Heart right ventricle (tissue), 16 donors: ENCODE results near the gene KCNJ10. TPM values are rescaled to one million over a fixed set of nuclear protein-coding genes. Genes with fewer than 3 reads are reported as not detected.

ENCODE experiments used
- ATAC-seq, 8 donors: fragments of 200-7000 bp; cut with Tn5 transposase; one replicate each; pipeline ENCODE4 v1.9.1; 2020; ENCODE audit warnings: mild to moderate bottlenecking in 8 of 8, moderate library complexity in 8 of 8, moderate number of reproducible peaks in 1 of 8
- DNase-seq, 2 donors: peaks; one replicate each; pipeline ENCODE4 v3.0.0-alpha.2; 2020
- H3K27ac ChIP-seq, 10 donors: fragments of 200-600 bp; sonication (generic) in 2 of 10; one replicate each; pipeline versions ENCODE4 v1.5.0 to v1.8.0; 2020 to 2022; ENCODE audit warnings: mild to moderate bottlenecking in 3 of 10
- H3K27me3 ChIP-seq, 7 donors: fragments of 200-600 bp; one replicate each; pipeline ENCODE4 v1.8.0; 2021 to 2022; ENCODE audit warnings: mild to moderate bottlenecking in 2 of 7
- H3K36me3 ChIP-seq, 9 donors: fragments of 200-600 bp; sonication (generic) in 1 of 9; one replicate each; pipeline versions ENCODE4 v1.5.0 to v1.8.0; 2020 to 2022; ENCODE audit warnings: mild to moderate bottlenecking in 2 of 9
- H3K4me1 ChIP-seq, 9 donors: fragments of 200-600 bp; sonication (generic) in 1 of 9; one replicate each; pipeline versions ENCODE4 v1.5.0 to v1.8.0; 2020 to 2022; ENCODE audit warnings: mild to moderate bottlenecking in 4 of 9
- H3K4me3 ChIP-seq, 10 donors: fragments of 200-600 bp; sonication (generic) in 2 of 10; one replicate each; pipeline versions ENCODE4 v1.5.0 to v1.8.0; 2020 to 2022; ENCODE audit warnings: mild to moderate bottlenecking in 7 of 10, moderate library complexity in 2 of 10
- H3K9me3 ChIP-seq, 11 donors: fragments of 200-600 bp in 10 of 11; sonication (generic) in 2 of 11; one replicate each; pipeline versions ENCODE4 v1.5.0 to v1.8.0; 2013 to 2022; ENCODE audit warnings: mild to moderate bottlenecking in 2 of 11, control low read depth in 1 of 11, moderate library complexity in 1 of 11
- CTCF ChIP-seq, 9 donors: fragments of 200-600 bp; sonication (generic) in 2 of 9; IDR thresholded peaks; one replicate each; pipeline versions ENCODE4 v1.5.0 to v1.8.0; 2021 to 2022; ENCODE audit warnings: antibody characterized with exemption in 9 of 9, mild to moderate bottlenecking in 5 of 9, moderate library complexity in 1 of 9
- WGBS, 2 donors: extraction: QIAGEN DNeasy Blood & Tissue Kit; methylation state at CpG; one replicate each; pipeline ENCODE4 v1.1.7; 2013; ENCODE audit warnings: inconsistent platforms in 1 of 2; 5-methylcytosine and 5-hydroxymethylcytosine counted together
- intact Hi-C, 10 donors: fragments of 100-400 bp; cut with DNase I; formaldehyde crosslinking; loops; one replicate each; pipeline versions ENCODE4 v1.11.1 to v1.14.2; 2022
- polyA plus RNA-seq, 2 donors: library from polyadenylated mRNA; stranded (reverse); fragments of 200-250 nt; gene quantifications; one replicate each; pipeline ENCODE4 v1.2.3, GENCODE V29; 2013
- total RNA-seq, 10 donors: library from RNA; stranded (reverse); fragmentation: NEBNext Ultra II Directional in 3 of 10; extraction: Animal tissue kit (Norgen Biotek cat#: 25700) in 3 of 10; gene quantifications; one replicate each; pipeline versions ENCODE4 v1.2.1 to v1.2.4, GENCODE V29; 2021 to 2023
- donor health status: Arrhythmogenic right ventricular cardiomyopathy.
- donor health status: ischemic (EF 13 %, LVEDD 7.1; RV severe dilation, severe dysfunction).
- donor health status: healthy with polysubstance abuse.
- donor health status: DM: no; HTN: yes; CAD: no.
- donor health status: DM: no; HTN: no; CAD: no.
- donor health status: ischemic (EF 25% LVEDD 6.9; RV normal size, moderate dysfunction).
- donor health status: ischemic (EF 25% LVEDD 5.7; RV mildly dilated, moderate dysfunction).
- donor health status: healthy.
- donor health status: DM: yes; HTN: yes; CAD: no.
- donor health status: Ischemic cardiomyopathy.
- donor health status: ischemic (EF 35%, LVEDD 5.7; RV mildly dilated, moderate dysfunction).
- donor health status: nonischemic (EF 11% LVEDD 7.7; RV severe dilation, severe dysfunction).
- donor health status: DM: yes; HTN: yes; CAD: no.
- donor health status: PGD.
- donor health status: ischemic (EF 29% LVEDD 5.4; RV normal size, mild dysfunction).
- donor health status: nonischemic (EF 23%, LVEDD 6.1; RV moderate dilation, normal function).

The KCNJ10 gene
- total and polyA plus RNA-seq, 12 donors: 0.09 to 1.9 TPM; not detected in 10

GRCh38 chr1:160001440-160001839, 68.5 kb downstream of the KCNJ10 start:
- intact Hi-C loops: loop anchor here in 3 of 10 donors (5.0 to 10.0 kb wide), 3 partner anchors 64 to 207 kb away; partner anchors contain the start of gene FCRL6 (in 1 of the 3)
- Histone ChIP-seq H3K4me1 (peaks cover 0 to 2% (median 0%) of the 10 kb centered on the region in 9 donors), H3K27me3 (peaks cover 0 to 15% (median 0%) of the 10 kb centered on the region in 7 donors), H3K27ac (no peak overlapping the region), H3K4me3 (no peak overlapping the region), H3K36me3 (no peaks in the 10 kb centered on the region), H3K9me3 (no peaks in the 10 kb centered on the region)
- DNase-seq: no peak
- no peak for ATAC-seq
- TF ChIP-seq CTCF (IDR thresholded peaks at IDR 0.05): no peak
- 74 to 79% methylated on average over 2 of the region's 2 CpGs for WGBS, 2 donors

- ATAC-seq: no peak
- intact Hi-C loops: loop anchor here in 1 of 10 donors (2.0 kb wide), 1 partner anchor 196 kb away; the partner anchor contains the start of gene FCRL6
These were observed 70.8 kb downstream of the KCNJ10 start for GRCh38 chr1:159999204-159999603.

GRCh38 chr1:159996653-159997052, 73.3 kb downstream of the KCNJ10 start:
- H3K4me1 ChIP-seq: peaks cover 0 to 14% (median 2%) of the 10 kb centered on the region in 9 donors
- no peaks in the 10 kb centered on the region for H3K9me3 ChIP-seq
- no peaks in the 10 kb centered on the region for H3K36me3 ChIP-seq
- no peak overlapping the region for H3K27ac ChIP-seq
- peaks cover 0 to 17% (median 0%) of the 10 kb centered on the region in 7 donors for H3K27me3 ChIP-seq
- TF ChIP-seq CTCF (IDR thresholded peaks at IDR 0.05): no peak
- no peak overlapping the region for H3K4me3 ChIP-seq
- peak in 5 of 8 donors; percentile 56 to 90 (median 59) for ATAC-seq
- intact Hi-C loops: no loop called here
- no peak for DNase-seq

More at GRCh38 chr1:159999204-159999603, 70.8 kb downstream of the KCNJ10 start:
- no peak for DNase-seq
- H3K27me3 ChIP-seq: peaks cover 0 to 17% (median 0%) of the 10 kb centered on the region in 7 donors
- H3K36me3 ChIP-seq: no peaks in the 10 kb centered on the region
- no peak for TF ChIP-seq CTCF (IDR thresholded peaks at IDR 0.05)
- peaks cover 0 to 5% (median 0%) of the 10 kb centered on the region in 9 donors for H3K4me1 ChIP-seq
- H3K9me3 ChIP-seq: no peaks in the 10 kb centered on the region
- no peak overlapping the region for H3K27ac ChIP-seq
- no peak overlapping the region for H3K4me3 ChIP-seq
- 51 to 77% methylated on average over 4 of the region's 4 CpGs for WGBS, 2 donors

- Histone ChIP-seq H3K4me1 (peaks cover 0 to 14% (median 2%) of the 10 kb centered on the region in 9 donors), H3K4me3 (no peak overlapping the region), H3K27ac (no peak overlapping the region), H3K36me3 (no peaks in the 10 kb centered on the region), H3K9me3 (no peaks in the 10 kb centered on the region), H3K27me3 (peaks cover 0 to 17% (median 0%) of the 10 kb centered on the region in 7 donors)
- DNase-seq: no peak
- ATAC-seq: no peak
- TF ChIP-seq CTCF (IDR thresholded peaks at IDR 0.05): no peak
- intact Hi-C loops: no loop called here
- WGBS, 2 donors: 79 to 88% methylated on average over 2 of the region's 2 CpGs
These were observed 75.1 kb downstream of the KCNJ10 start for GRCh38 chr1:159994896-159995295.
